H1 (cell line): ENCODE results near the gene HPX. TPM values are rescaled to one million over a fixed set of nuclear protein-coding genes. Genes with fewer than 3 reads are reported as not detected.

Source experiments
- CTCF ChIA-PET: fragments of 300-600 bp; sonication (Branson Sonifier 250); formaldehyde crosslinking; loops from one replicate; lab custom pipeline; 2021; ENCODE audit not compliant: partially characterized antibody; lab: Charles Lee
- POLR2A ChIA-PET: fragments of 300-600 bp; sonication (Branson Sonifier 250); formaldehyde crosslinking; loops from one replicate; lab custom pipeline; 2021; ENCODE audit warnings: inconsistent platforms; ENCODE audit not compliant: partially characterized antibody; lab: Charles Lee
- DNase-seq, 2 experiments: peaks; one replicate each; pipeline versions ENCODE4 v3.0.0 to v3.0.0-alpha.2; 2010 to 2022; ENCODE audit warnings: low spot score in 2 of 2, low read depth in 1 of 2, mixed read lengths in 1 of 2
- FAIRE-seq: peaks from 2 replicates; lab custom pipeline; 2011; peaks lifted over from hg19 to GRCh38; lab: Jason Lieb, UNC
- H2AFZ ChIP-seq: 2 replicates; pipeline ENCODE4 v1.8.1; 2012; ENCODE audit warnings: low read length, inconsistent platforms
- H2AK5ac ChIP-seq: 2 replicates; pipeline ENCODE4 v1.6.1; 2013; ENCODE audit warnings: low read depth, low read length
- H2BK120ac ChIP-seq: replicated peaks from 2 replicates; pipeline ENCODE3; 2013; ENCODE audit warnings: low read depth, low read length, inconsistent platforms
- H2BK12ac ChIP-seq: 2 replicates; pipeline ENCODE4 v1.6.1; 2013; ENCODE audit warnings: low read depth, low read length
- H2BK15ac ChIP-seq: 2 replicates; pipeline ENCODE4 v1.6.1; 2013; ENCODE audit warnings: low read length
- H2BK20ac ChIP-seq: 2 replicates; pipeline ENCODE4 v1.6.1; 2013; ENCODE audit warnings: low read length
- H2BK5ac ChIP-seq: 2 replicates; pipeline ENCODE4 v1.6.1; 2013; ENCODE audit warnings: low read depth, low read length
- H3K14ac ChIP-seq: 2 replicates; pipeline ENCODE4 v1.6.1; 2013; ENCODE audit warnings: inconsistent platforms; ENCODE audit not compliant: insufficient read length
- H3K18ac ChIP-seq: 2 replicates; pipeline ENCODE4 v1.6.1; 2013; ENCODE audit warnings: low read length; ENCODE audit errors: extremely low read depth
- H3K23ac ChIP-seq: 2 replicates; pipeline ENCODE4 v1.6.1; 2013; ENCODE audit warnings: inconsistent platforms; ENCODE audit not compliant: insufficient read length
- H3K23me2 ChIP-seq: 2 replicates; pipeline ENCODE4 v1.6.1; 2013; ENCODE audit warnings: low read depth, low read length
- H3K27ac ChIP-seq: 2 replicates; pipeline ENCODE4 v1.6.1; 2011; ENCODE audit warnings: low read depth, low read length, inconsistent platforms
- H3K27me3 ChIP-seq, 4 experiments: replicated peaks in 1 of 4; 1 replicate in 1 of 4; 2 replicates in 3 of 4; pipeline versions ENCODE4 v1.6.1 to v1.8.1; 2011 to 2013; ENCODE audit warnings: low read length in 3 of 4, mild to moderate bottlenecking in 3 of 4, inconsistent platforms in 2 of 4, mixed read lengths in 2 of 4, moderate library complexity in 1 of 4; ENCODE audit not compliant: control insufficient read depth in 3 of 4, insufficient read depth in 3 of 4; ENCODE audit errors: extremely low read depth in 1 of 4
- H3K36me3 ChIP-seq, 4 experiments: 2 replicates each; pipeline versions ENCODE4 v1.6.1 to v1.8.1; 2011 to 2013; ENCODE audit warnings: mild to moderate bottlenecking in 4 of 4, low read length in 3 of 4, moderate library complexity in 2 of 4, control low read depth in 1 of 4, inconsistent platforms in 1 of 4; ENCODE audit not compliant: insufficient read depth in 4 of 4, control insufficient read depth in 2 of 4
- H3K4ac ChIP-seq: replicated peaks from 2 replicates; pipeline ENCODE3; 2013; ENCODE audit warnings: low read length, low read depth, mixed read lengths, inconsistent platforms; ENCODE audit not compliant: insufficient read length
- H3K4me1 ChIP-seq, 4 experiments: replicated peaks in 1 of 4; 1 replicate in 1 of 4; 2 replicates in 3 of 4; pipeline versions ENCODE4 v1.6.1 to v1.8.1; 2011 to 2013; ENCODE audit warnings: low read length in 3 of 4, inconsistent platforms in 2 of 4, mixed read lengths in 1 of 4; ENCODE audit not compliant: insufficient read depth in 4 of 4, control insufficient read depth in 3 of 4
- H3K4me2 ChIP-seq, 2 experiments: 2 replicates each; pipeline versions ENCODE4 v1.6.1 to v1.8.1; 2011 to 2013; ENCODE audit warnings: low read depth in 2 of 2, low read length in 2 of 2, control low read depth in 1 of 2, inconsistent platforms in 1 of 2, mild to moderate bottlenecking in 1 of 2; ENCODE audit not compliant: insufficient read depth in 1 of 2
- H3K4me3 ChIP-seq, 4 experiments: fragments of 200-600, 300-600 bp in 1 of 4; sonication (generic), shearing (Covaris generic), sonication (Bioruptor Twin) in 1 of 4; 2 replicates each; pipeline versions ENCODE4 v1.5.1 to v1.8.1; 2011 to 2016; ENCODE audit warnings: low read length in 4 of 4, low read depth in 3 of 4, control low read depth in 2 of 4, inconsistent platforms in 2 of 4, mild to moderate bottlenecking in 2 of 4, mixed read lengths in 1 of 4, moderate library complexity in 1 of 4; ENCODE audit not compliant: insufficient read depth in 2 of 4; ENCODE audit errors: extremely low read depth in 1 of 4
- H3K56ac ChIP-seq: replicated peaks from 2 replicates; pipeline ENCODE3; 2013; ENCODE audit warnings: low read depth, mild to moderate bottlenecking, mixed read lengths, low read length, inconsistent platforms; ENCODE audit not compliant: insufficient read length
- H3K79me1 ChIP-seq: 2 replicates; pipeline ENCODE4 v1.6.1; 2013; ENCODE audit warnings: low read depth, low read length, control low read depth
- H3K79me2 ChIP-seq, 2 experiments: 2 replicates each; pipeline versions ENCODE4 v1.6.1 to v1.8.1; 2012 to 2013; ENCODE audit warnings: low read length in 2 of 2, mild to moderate bottlenecking in 2 of 2, inconsistent platforms in 1 of 2; ENCODE audit not compliant: insufficient read depth in 2 of 2, control insufficient read depth in 1 of 2
- H3K9ac ChIP-seq, 4 experiments: replicated peaks in 1 of 4; 1 replicate in 1 of 4; 2 replicates in 3 of 4; pipeline versions ENCODE4 v1.6.1 to v1.8.1; 2011 to 2013; ENCODE audit warnings: low read depth in 3 of 4, low read length in 3 of 4, control low read depth in 2 of 4, mild to moderate bottlenecking in 2 of 4, moderate library complexity in 2 of 4, inconsistent platforms in 1 of 4; ENCODE audit errors: extremely low read depth in 1 of 4
- H3K9me3 ChIP-seq, 2 experiments: 2 replicates each; pipeline versions ENCODE4 v1.6.1 to v1.8.1; 2012 to 2013; ENCODE audit warnings: mild to moderate bottlenecking in 2 of 2, moderate library complexity in 2 of 2, control low read depth in 1 of 2, inconsistent platforms in 1 of 2, low read depth in 1 of 2, low read length in 1 of 2, mixed read lengths in 1 of 2; ENCODE audit not compliant: insufficient read depth in 2 of 2
- H4K20me1 ChIP-seq, 2 experiments: replicated peaks in 1 of 2; 2 replicates each; pipeline versions ENCODE3 to v1.8.1; 2011 to 2013; ENCODE audit warnings: inconsistent platforms in 2 of 2, low read length in 2 of 2, mild to moderate bottlenecking in 1 of 2; ENCODE audit not compliant: insufficient read depth in 2 of 2, control insufficient read depth in 1 of 2
- H4K5ac ChIP-seq: 2 replicates; pipeline ENCODE4 v1.6.1; 2013; ENCODE audit warnings: low read length, low read depth, mixed read lengths, inconsistent platforms; ENCODE audit not compliant: insufficient read length
- H4K8ac ChIP-seq: 2 replicates; pipeline ENCODE4 v1.8.0; 2013; ENCODE audit warnings: mild to moderate bottlenecking, moderate library complexity, low read length, inconsistent platforms; ENCODE audit not compliant: insufficient read depth; ENCODE audit errors: extremely low read depth
- H4K91ac ChIP-seq: replicated peaks from 2 replicates; pipeline ENCODE3; 2013; ENCODE audit warnings: low read length, mixed read lengths, inconsistent platforms; ENCODE audit not compliant: insufficient read length
- EP300 ChIP-seq, 2 experiments: IDR thresholded peaks; 1 replicate in 1 of 2; 2 replicates in 1 of 2; pipeline ENCODE4 v1.6.1; 2011 to 2012; ENCODE audit warnings: low read depth in 2 of 2, low read length in 2 of 2, mild to moderate bottlenecking in 2 of 2, borderline replicate concordance in 1 of 2, inconsistent platforms in 1 of 2, moderate library complexity in 1 of 2
- HDAC6 ChIP-seq: IDR thresholded peaks from one replicate; pipeline ENCODE4 v1.7.1; 2012; ENCODE audit warnings: low read depth, mild to moderate bottlenecking, inconsistent platforms, low read length, moderate library complexity
- JUN ChIP-seq: IDR thresholded peaks from 2 replicates; pipeline ENCODE4 v1.6.1; 2011; ENCODE audit warnings: low read depth, mild to moderate bottlenecking, improper control_type of control experiment, low read length
- KDM4A ChIP-seq: IDR thresholded peaks from one replicate; pipeline ENCODE4 v1.7.1; 2012; ENCODE audit warnings: low read depth, mild to moderate bottlenecking, moderate library complexity, low read length, inconsistent platforms; ENCODE audit not compliant: severe bottlenecking
- RBBP5 ChIP-seq: IDR thresholded peaks from 2 replicates; pipeline ENCODE4 v1.7.1; 2012; ENCODE audit warnings: low read depth, mild to moderate bottlenecking, inconsistent platforms, low read length, moderate library complexity, borderline replicate concordance
- TBP ChIP-seq: IDR thresholded peaks from 2 replicates; pipeline ENCODE4 v1.6.1; 2011; ENCODE audit warnings: low read depth, low read length, improper control_type of control experiment
- TCF12 ChIP-seq: IDR thresholded peaks from 2 replicates; pipeline ENCODE4 v1.6.1; 2011; ENCODE audit warnings: low read depth, mild to moderate bottlenecking, low read length
- WGBS, 2 experiments: shearing (Covaris generic) in 1 of 2; methylation state at CpG; one replicate each; pipeline versions ENCODE4 v1.1.6 to v1.1.7; 2013 to 2015; ENCODE audit warnings: low lambda C conversion rate in 2 of 2, mixed read lengths in 2 of 2, inconsistent platforms in 1 of 2, low coverage in 1 of 2, missing lambda C conversion rate in 1 of 2; ENCODE audit not compliant: insufficient replicate concordance in 2 of 2, insufficient coverage in 1 of 2, insufficient read length in 1 of 2; ENCODE audit errors: extremely low coverage in 1 of 2, missing lambda C conversion rate in 1 of 2; 5-methylcytosine and 5-hydroxymethylcytosine counted together
- polyA plus RNA-seq, 7 experiments: library from polyadenylated mRNA; depleted of rRNA in 3 of 7; stranded (reverse) in 5 of 7; unstranded in 2 of 7; fragments of >200 nt in 5 of 7; fragments of 200-250 nt in 2 of 7; gene quantifications; 1 replicate in 5 of 7; 2 replicates in 1 of 7; 4 replicates in 1 of 7; pipeline versions ENCODE4 v1.2.1 to v1.2.3, GENCODE V29; 2011 to 2013; ENCODE audit warnings: missing spikeins in 2 of 7, mixed read lengths in 2 of 7
- total RNA-seq: library from RNA; stranded (reverse); fragmentation: NEBNext Ultra II Directional; extraction: Animal tissue kit (Norgen Biotek cat#: 25700); gene quantifications from 2 replicates; pipeline ENCODE4 v1.2.1, GENCODE V29; 2021
- TF ChIP-seq, protein P1 (sequence below), 3 experiments: IDR thresholded peaks; 1 replicate in 2 of 3; 2 replicates in 1 of 3; pipeline versions ENCODE4 v1.5.1 to v1.6.1; 2011; ENCODE audit warnings: low read length in 3 of 3, mild to moderate bottlenecking in 3 of 3, inconsistent platforms in 2 of 3, low read depth in 1 of 3, moderate library complexity in 1 of 3; ENCODE audit not compliant: insufficient read depth in 1 of 3; ENCODE audit errors: control extremely low read depth in 1 of 3
- TF ChIP-seq, protein P2 (sequence below): IDR thresholded peaks from 2 replicates; pipeline ENCODE4 v1.6.1; 2012; ENCODE audit warnings: low read length, inconsistent platforms

HPX gene
- total and polyA plus RNA-seq, 2 of the 8 experiments (the other 6 are each of a cell fraction or from before 2014, with no cell fraction given) = 0.80 to 0.97 TPM

DNA sequence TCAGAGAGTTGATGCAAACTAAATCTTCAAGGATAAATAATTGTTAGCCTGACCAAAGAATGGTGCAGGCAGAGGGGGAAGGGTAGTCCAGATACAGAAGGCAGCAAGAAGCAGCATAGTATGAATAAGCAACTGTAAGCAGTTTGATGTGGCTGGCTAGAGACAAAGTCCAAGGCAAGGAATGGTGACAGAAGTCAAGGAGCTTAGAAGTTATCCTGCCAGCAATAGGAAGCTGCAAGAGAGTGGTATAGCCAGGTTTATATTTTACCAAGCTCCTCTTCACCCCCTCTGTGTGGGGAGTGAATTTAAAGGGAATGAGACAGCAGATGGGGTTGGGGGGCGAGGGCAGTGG is 18.3 kb upstream of the HPX start:
- FAIRE-seq = no peak
- no peak overlapping the region for H2AK5ac ChIP-seq
- TF ChIP-seq, protein P1, sequence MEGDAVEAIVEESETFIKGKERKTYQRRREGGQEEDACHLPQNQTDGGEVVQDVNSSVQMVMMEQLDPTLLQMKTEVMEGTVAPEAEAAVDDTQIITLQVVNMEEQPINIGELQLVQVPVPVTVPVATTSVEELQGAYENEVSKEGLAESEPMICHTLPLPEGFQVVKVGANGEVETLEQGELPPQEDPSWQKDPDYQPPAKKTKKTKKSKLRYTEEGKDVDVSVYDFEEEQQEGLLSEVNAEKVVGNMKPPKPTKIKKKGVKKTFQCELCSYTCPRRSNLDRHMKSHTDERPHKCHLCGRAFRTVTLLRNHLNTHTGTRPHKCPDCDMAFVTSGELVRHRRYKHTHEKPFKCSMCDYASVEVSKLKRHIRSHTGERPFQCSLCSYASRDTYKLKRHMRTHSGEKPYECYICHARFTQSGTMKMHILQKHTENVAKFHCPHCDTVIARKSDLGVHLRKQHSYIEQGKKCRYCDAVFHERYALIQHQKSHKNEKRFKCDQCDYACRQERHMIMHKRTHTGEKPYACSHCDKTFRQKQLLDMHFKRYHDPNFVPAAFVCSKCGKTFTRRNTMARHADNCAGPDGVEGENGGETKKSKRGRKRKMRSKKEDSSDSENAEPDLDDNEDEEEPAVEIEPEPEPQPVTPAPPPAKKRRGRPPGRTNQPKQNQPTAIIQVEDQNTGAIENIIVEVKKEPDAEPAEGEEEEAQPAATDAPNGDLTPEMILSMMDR (IDR thresholded peaks at IDR 0.05; ENCODE audit: control extremely low read depth in 1 of 3, insufficient read depth in 1 of 3, low read depth in 1 of 3, low read length in 3 of 3) = no peak
- no peak for TF ChIP-seq TBP
- TF ChIP-seq KDM4A = no peak
- TF ChIP-seq, protein P2, sequence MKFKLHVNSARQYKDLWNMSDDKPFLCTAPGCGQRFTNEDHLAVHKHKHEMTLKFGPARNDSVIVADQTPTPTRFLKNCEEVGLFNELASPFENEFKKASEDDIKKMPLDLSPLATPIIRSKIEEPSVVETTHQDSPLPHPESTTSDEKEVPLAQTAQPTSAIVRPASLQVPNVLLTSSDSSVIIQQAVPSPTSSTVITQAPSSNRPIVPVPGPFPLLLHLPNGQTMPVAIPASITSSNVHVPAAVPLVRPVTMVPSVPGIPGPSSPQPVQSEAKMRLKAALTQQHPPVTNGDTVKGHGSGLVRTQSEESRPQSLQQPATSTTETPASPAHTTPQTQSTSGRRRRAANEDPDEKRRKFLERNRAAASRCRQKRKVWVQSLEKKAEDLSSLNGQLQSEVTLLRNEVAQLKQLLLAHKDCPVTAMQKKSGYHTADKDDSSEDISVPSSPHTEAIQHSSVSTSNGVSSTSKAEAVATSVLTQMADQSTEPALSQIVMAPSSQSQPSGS = no peak
- TF ChIP-seq RBBP5 = no peak
- TF ChIP-seq JUN = no peak
- TF ChIP-seq EP300 (IDR thresholded peaks at IDR 0.05; ENCODE audit: borderline replicate concordance in 1 of 2, low read depth in 2 of 2, low read length in 2 of 2) = no peak
- no peak for TF ChIP-seq TCF12
- no peak for TF ChIP-seq HDAC6

More for the DNA sequence above, 18.3 kb upstream of the HPX start:
- Histone ChIP-seq H3K23me2 (no peaks in the 10 kb centered on the region; the same call in 1 of the 2 replicates), H3K9me3 (no peaks in the 10 kb centered on the region), H3K4ac (no peak overlapping the region), H3K9ac (no peak overlapping the region; a peak in 1 of 7 replicates), H3K36me3 (peaks cover 0 to 12% (median 3%) of the 10 kb centered on the region in 4 experiments; a peak in 2 of 8 replicates), H4K91ac (no peak overlapping the region), H3K27ac (no peak overlapping the region), H3K79me2 (no peaks in the 10 kb centered on the region), H3K4me1 (no peaks in the 10 kb centered on the region), H4K5ac (no peak overlapping the region), H3K18ac (no peak overlapping the region), H3K27me3 (no peaks in the 10 kb centered on the region), H2BK12ac (no peak overlapping the region), H4K20me1 (no peaks in the 10 kb centered on the region), H2BK5ac (no peak overlapping the region), H2BK20ac (no peak overlapping the region), H3K56ac (no peak overlapping the region), H3K4me3 (no peak overlapping the region), H3K14ac (no peak overlapping the region), H2AFZ (no peak overlapping the region), H2BK120ac (no peak overlapping the region), H3K4me2 (no peak overlapping the region), H4K8ac (no peak overlapping the region), H2BK15ac (no peak overlapping the region), H3K79me1 (no peaks in the 10 kb centered on the region; the same call in 1 of the 2 replicates), H3K23ac (no peak overlapping the region)
- POLR2A ChIA-PET = interaction anchor here (0.6 to 1.5 kb wide), 3 partner anchors 9 to 1637 kb away, joined by 3 to 6 read pairs (median 4); no protein-coding TSS in a partner anchor
- CTCF ChIA-PET = interaction anchor here (1.2 to 6.5 kb wide), 4 partner anchors 10 to 81 kb away, joined by 3 to 83 read pairs (median 6); partner anchors contain the start of gene HPX
- DNase-seq = no peak
- 79% methylated on average over 1 of the region's 1 CpG; no CpG with 5 or more reads in 1 of the 2 experiments for WGBS, 2 experiments
